HCT116 (cell line): ENCODE measurements around the gene HOXD8. TPM values are rescaled to one million over a fixed set of nuclear protein-coding genes. Genes with fewer than 3 reads are reported as not detected.

ENCODE experiments used
- ATAC-seq: fragments of 200-7000 bp; cut with Tn5 transposase; 2 replicates; pipeline ENCODE4 v1.9.1; 2020; ENCODE audit warnings: mild to moderate bottlenecking, moderate library complexity
- BruUV-seq: library from RNA; stranded (reverse); fragments of 400-500 nt; replicated peaks from 2 replicates; lab custom pipeline; 2021; lab: Mats Ljungman, UMichigan
- CTCF ChIA-PET: fragments of 300-600 bp; sonication (Branson Sonifier 250); formaldehyde crosslinking; loops from one replicate; lab custom pipeline; 2021; ENCODE audit warnings: antibody characterized with exemption; lab: Charles Lee
- POLR2A ChIA-PET: fragments of 300-600, 350-600 bp; sonication (Branson Sonifier 250); formaldehyde crosslinking; loops from one replicate; lab custom pipeline; 2021; ENCODE audit warnings: antibody characterized with exemption; lab: Charles Lee
- RAD21 ChIA-PET, 2 experiments: fragments of 300-600 bp; sonication (Branson Sonifier 250); formaldehyde crosslinking; loops; one replicate each; lab custom pipeline; 2023; ENCODE audit warnings: low total read pairs in 2 of 2; ENCODE audit not compliant: uncharacterized antibody in 2 of 2, unreplicated experiment in 2 of 2, low non-redundant PET in 1 of 2; lab: Charles Lee
- DNase-seq: peaks from one replicate; pipeline ENCODE4 v3.0.0-alpha.2; 2010; ENCODE audit warnings: low read depth, low spot score
- H2AFZ ChIP-seq: fragments of 200-600 bp; shearing (Covaris generic), sonication (generic); 2 replicates; pipeline ENCODE4 v1.6.1; 2017; ENCODE audit warnings: low read depth, mixed run types, mixed read lengths, antibody characterized with exemption, low read length; ENCODE audit not compliant: poor library complexity, severe bottlenecking
- H3K27ac ChIP-seq: 2 replicates; pipeline ENCODE4 v1.5.1; 2012; ENCODE audit warnings: low read depth, low read length
- H3K27me3 ChIP-seq: fragments of 200-600 bp; sonication (generic); 2 replicates; pipeline ENCODE4 v1.6.1; 2016; ENCODE audit warnings: mixed run types, low read length, mixed read lengths; ENCODE audit not compliant: insufficient read depth
- H3K36me3 ChIP-seq, 2 experiments: fragments of 200-500 bp in 1 of 2; fragments of 200-600 bp in 1 of 2; sonication (Bioruptor generic) in 1 of 2; sonication (generic) in 1 of 2; 2 replicates each; pipeline versions ENCODE4 v1.5.1 to v1.6.1; 2014 to 2016; ENCODE audit warnings: low read length in 2 of 2, inconsistent platforms in 1 of 2, mixed read lengths in 1 of 2, mixed run types in 1 of 2; ENCODE audit not compliant: insufficient read depth in 2 of 2, control insufficient read depth in 1 of 2
- H3K4me1 ChIP-seq, 2 experiments: fragments of 200-600 bp in 1 of 2; sonication (generic) in 1 of 2; 2 replicates each; pipeline versions ENCODE4 v1.5.1 to v1.6.1; 2012 to 2017; ENCODE audit warnings: low read length in 2 of 2, inconsistent platforms in 1 of 2, mild to moderate bottlenecking in 1 of 2, mixed read lengths in 1 of 2, mixed run types in 1 of 2, moderate library complexity in 1 of 2; ENCODE audit not compliant: insufficient read depth in 2 of 2, control insufficient read depth in 1 of 2
- H3K4me2 ChIP-seq: fragments of 200-600 bp; sonication (generic); 2 replicates; pipeline ENCODE4 v1.6.1; 2017; ENCODE audit warnings: mixed run types, low read length, mixed read lengths
- H3K4me3 ChIP-seq, 2 experiments: fragments of 200-600 bp in 1 of 2; sonication (generic) in 1 of 2; replicated peaks in 1 of 2; 2 replicates each; pipeline ENCODE4 v1.5.1; 2011 to 2016; ENCODE audit warnings: low read length in 2 of 2, control low read depth in 1 of 2, low read depth in 1 of 2, mild to moderate bottlenecking in 1 of 2, mixed read lengths in 1 of 2, mixed run types in 1 of 2
- H3K79me2 ChIP-seq: fragments of 200-600 bp; sonication (generic); 2 replicates; pipeline ENCODE4 v1.6.1; 2017; ENCODE audit warnings: mild to moderate bottlenecking, mixed run types, low read length, moderate library complexity, mixed read lengths; ENCODE audit not compliant: insufficient read depth
- H3K9ac ChIP-seq: fragments of 200-600 bp; sonication (generic); 2 replicates; pipeline ENCODE4 v1.6.1; 2016; ENCODE audit warnings: low read length, mixed read lengths
- H3K9me2 ChIP-seq: fragments of 200-600 bp; sonication (generic), shearing (Covaris generic); 2 replicates; pipeline ENCODE4 v1.6.1; 2017; ENCODE audit warnings: mixed run types, mild to moderate bottlenecking, moderate library complexity; ENCODE audit not compliant: insufficient read depth
- H3K9me3 ChIP-seq, 2 experiments: fragments of 200-500 bp in 1 of 2; fragments of 200-600 bp in 1 of 2; sonication (Bioruptor generic) in 1 of 2; sonication (generic) in 1 of 2; 2 replicates each; pipeline ENCODE4 v1.6.1; 2014 to 2017; ENCODE audit warnings: low read length in 2 of 2, mixed read lengths in 2 of 2, inconsistent platforms in 1 of 2, low read depth in 1 of 2, mild to moderate bottlenecking in 1 of 2, mixed run types in 1 of 2, moderate library complexity in 1 of 2; ENCODE audit not compliant: control insufficient read depth in 1 of 2, insufficient read depth in 1 of 2
- H4K20me1 ChIP-seq: fragments of 200-600 bp; sonication (generic), shearing (Covaris generic); 2 replicates; pipeline ENCODE4 v1.6.1; 2017; ENCODE audit warnings: mixed run types, mild to moderate bottlenecking, moderate library complexity; ENCODE audit not compliant: insufficient read depth
- CEBPB ChIP-seq: IDR thresholded peaks from 2 replicates; pipeline ENCODE4 v1.6.1; 2012; ENCODE audit warnings: low read depth
- EGR1 ChIP-seq: IDR thresholded peaks from 2 replicates; pipeline ENCODE4 v1.6.1; 2012; ENCODE audit warnings: low read depth
- EZH2 ChIP-seq: fragments of 200-600 bp; sonication (generic); IDR thresholded peaks from 2 replicates; pipeline ENCODE4 v1.6.1; 2017; ENCODE audit warnings: antibody characterized with exemption, mixed run types
- POLR2A ChIP-seq: IDR thresholded peaks from 2 replicates; pipeline ENCODE4 v1.7.0; 2011; ENCODE audit warnings: borderline replicate concordance; ENCODE audit not compliant: insufficient read depth, insufficient read length; ENCODE audit errors: extremely low read depth
- SIN3A ChIP-seq: IDR thresholded peaks from 2 replicates; pipeline ENCODE4 v1.6.1; 2012; ENCODE audit warnings: low read depth
- SRF ChIP-seq: IDR thresholded peaks from 2 replicates; pipeline ENCODE4 v1.6.1; 2012; ENCODE audit warnings: low read depth
- TCF7L2 ChIP-seq: IDR thresholded peaks from 2 replicates; pipeline ENCODE4 v1.7.0; 2011; ENCODE audit warnings: borderline replicate concordance, inconsistent platforms; ENCODE audit not compliant: insufficient read depth, insufficient read length; ENCODE audit errors: extremely low read depth
- ZFX ChIP-seq: fragments of 450-650 bp; IDR thresholded peaks from 2 replicates; pipeline ENCODE4 v1.6.1; 2017
- intact Hi-C: fragments of 100-400 bp; cut with micrococcal nuclease; formaldehyde crosslinking; loops from 2 replicates; pipeline ENCODE4 v1.10.0; 2022
- microRNA counts: library from miRNA; unstranded; fragments of <30 nt; microRNA quantifications from one replicate; lab custom pipeline; 2015
- microRNA-seq: library from miRNA; unstranded; fragments of <30 nt; microRNA quantifications from one replicate; pipeline ENCODE4, GENCODE V29; 2016; ENCODE audit warnings: borderline number of aligned reads
- total RNA-seq: library from RNA; stranded (reverse); gene quantifications from one replicate; pipeline ENCODE4 v1.2.1, GENCODE V29; 2021; ENCODE audit not compliant: unreplicated experiment
- TF ChIP-seq, protein P1 (sequence below): IDR thresholded peaks from 2 replicates; pipeline ENCODE4 v1.6.1; 2012

The HOXD8 gene
- total RNA-seq, 1 experiment from 2014 or later = 6.0 TPM

DNA sequence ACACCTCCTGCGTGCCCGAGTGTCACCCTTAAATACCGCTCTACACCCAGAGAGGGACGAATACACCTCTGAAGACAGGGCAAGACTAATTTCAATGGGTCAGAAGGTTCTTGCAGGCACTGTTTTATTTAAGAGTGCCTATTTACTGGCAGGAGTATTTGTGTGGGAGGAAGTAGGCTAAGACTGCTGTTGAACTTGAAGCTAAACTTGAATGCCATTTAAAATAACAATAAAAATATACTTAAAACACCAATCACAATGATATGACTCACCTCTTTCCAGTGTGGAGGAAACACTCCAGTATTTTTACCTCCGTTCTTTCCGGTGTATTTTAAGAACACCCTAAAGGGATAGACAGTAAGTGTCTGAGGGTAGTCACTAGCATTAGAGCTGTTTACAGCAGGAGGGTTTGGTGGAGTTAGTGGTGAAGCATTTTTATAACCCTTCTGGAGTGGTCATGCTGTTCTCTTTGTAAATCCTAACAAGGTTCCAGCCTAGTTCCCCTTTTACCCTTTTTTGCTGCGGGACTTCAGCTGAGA lies 49.3 kb downstream of the HOXD8 start:
- H3K4me2 ChIP-seq = no peak overlapping the region
- intact Hi-C loops = no loop called here
- H3K79me2 ChIP-seq = no peaks in the 10 kb centered on the region
- no peak overlapping the region for H3K4me3 ChIP-seq
- H3K4me1 ChIP-seq = no peaks in the 10 kb centered on the region
- H3K9ac ChIP-seq = no peak overlapping the region
- no peak for ATAC-seq
- DNase-seq = no peak
- H2AFZ ChIP-seq = no peak overlapping the region
- no peak overlapping the region for H3K27ac ChIP-seq
- H3K9me3 ChIP-seq = no peaks in the 10 kb centered on the region
- H3K36me3 ChIP-seq = no peaks in the 10 kb centered on the region
- BruUV-seq = no TSS peak
- no peaks in the 10 kb centered on the region for H4K20me1 ChIP-seq
- H3K27me3 ChIP-seq = no peaks in the 10 kb centered on the region
- POLR2A ChIA-PET = no interaction called here
- RAD21 ChIA-PET = no interaction called here
- CTCF ChIA-PET = no interaction called here
- TF ChIP-seq TCF7L2 (no peak), CEBPB (no peak), POLR2A (no peak), SRF (no peak), EZH2 (no peak), ZFX (no peak), SIN3A (no peak)
- TF ChIP-seq, protein P1, sequence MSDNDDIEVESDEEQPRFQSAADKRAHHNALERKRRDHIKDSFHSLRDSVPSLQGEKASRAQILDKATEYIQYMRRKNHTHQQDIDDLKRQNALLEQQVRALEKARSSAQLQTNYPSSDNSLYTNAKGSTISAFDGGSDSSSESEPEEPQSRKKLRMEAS = no peak
- TF ChIP-seq, all 23 proteins: peak for 0
- H3K9me2 ChIP-seq = no peaks in the 10 kb centered on the region

DNA sequence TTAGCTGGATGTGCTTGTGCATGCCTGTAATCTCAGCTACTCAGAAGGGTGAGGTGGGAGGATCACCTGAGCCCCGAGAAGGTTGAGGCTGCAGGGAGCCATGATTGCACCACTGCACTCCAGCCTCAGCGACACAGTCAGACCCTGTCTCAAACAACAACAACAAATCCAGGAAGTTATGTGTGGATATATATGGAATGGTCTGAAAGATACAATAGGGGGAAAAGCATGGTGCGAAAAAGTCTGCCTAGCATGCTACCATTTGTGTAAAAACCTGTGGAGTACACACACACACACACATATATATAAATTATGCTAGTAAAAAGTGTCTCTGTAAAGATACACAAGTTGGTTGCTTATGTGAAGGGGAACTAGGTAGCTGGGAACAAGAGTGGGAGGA lies 52.0 kb downstream of the HOXD8 start:
- ATAC-seq (no peak), DNase-seq (no peak)
- no peaks in the 10 kb centered on the region for H3K36me3 ChIP-seq
- no peaks in the 10 kb centered on the region for H4K20me1 ChIP-seq
- H3K4me3 ChIP-seq = no peak overlapping the region
- H3K79me2 ChIP-seq = no peaks in the 10 kb centered on the region
- ChIA-PET RAD21 (no interaction called here), CTCF (no interaction called here), POLR2A (no interaction called here)
- intact Hi-C loops = no loop called here
- no peak overlapping the region for H2AFZ ChIP-seq
- no peaks in the 10 kb centered on the region for H3K4me1 ChIP-seq
- no peak overlapping the region for H3K4me2 ChIP-seq
- H3K27me3 ChIP-seq = no peaks in the 10 kb centered on the region
- H3K27ac ChIP-seq = no peak overlapping the region
- no peak overlapping the region for H3K9ac ChIP-seq
- no peaks in the 10 kb centered on the region for H3K9me2 ChIP-seq
- no TSS peak for BruUV-seq
- H3K9me3 ChIP-seq = no peaks in the 10 kb centered on the region
- TF ChIP-seq EGR1 = no peak

MicroRNA genes within 50 kb of the gene (microRNA counts, 767-probe panel; counts per million panel counts)
- not detected for microRNA hsa-miR-10b-5p (lab: Ali Mortazavi, UCI)

Small RNA genes lying within 50 kb of the gene (microRNA-seq; reads per million reads assigned to microRNA genes)
- 1,066 reads per million, percentile 81 among the genes with 10 or more reads in this experiment for gene MIR10B

Other genes starting within 250 kb of the HOXD8 start
- gene LNPK, start 127.4 kb upstream of the HOXD8 start, total RNA-seq = 22.3 TPM
- gene EVX2, start 45.7 kb upstream of the HOXD8 start, total RNA-seq = not detected
- not detected for gene HOXD13, start 37.0 kb upstream of the HOXD8 start, total RNA-seq
- 0.27 TPM for gene HOXD12, start 29.9 kb upstream of the HOXD8 start, total RNA-seq
- not detected for gene HOXD11, start 22.4 kb upstream of the HOXD8 start, total RNA-seq
- not detected for gene HOXD10, start 12.9 kb upstream of the HOXD8 start, total RNA-seq
- gene HOXD9, start 7.0 kb upstream of the HOXD8 start, total RNA-seq = not detected
- gene HOXD4, start 21.8 kb downstream of the HOXD8 start, total RNA-seq = 0.61 TPM
- 1.4 TPM for gene HOXD3, start 27.6 kb downstream of the HOXD8 start, total RNA-seq
- gene HOXD1, start 59.0 kb downstream of the HOXD8 start, total RNA-seq = not detected
- gene MTX2, start 139.7 kb downstream of the HOXD8 start, total RNA-seq = 38.9 TPM